ENCODE measurements around the gene EXOC6B.

- TF ChIP-seq RFX5 (IDR thresholded peaks at IDR 0.05; ENCODE audit: borderline replicate concordance, low read depth, low read length) (no peak), CHD2 (IDR thresholded peaks at IDR 0.05; ENCODE audit: low read length) (no peak), CTCF (IDR thresholded peaks at IDR 0.05; ENCODE audit: control extremely low read depth in 1 of 3, insufficient read depth in 1 of 3, low read depth in 1 of 3, low read length in 3 of 3) (no peak), SP2 (IDR thresholded peaks at IDR 0.05; ENCODE audit: low read length) (no peak), SP1 (IDR thresholded peaks at IDR 0.05; ENCODE audit: low read depth, low read length) (no peak), BCL11A (IDR thresholded peaks at IDR 0.05; ENCODE audit: low read depth in 2 of 2, low read length in 2 of 2) (no peak), EZH2 (IDR thresholded peaks at IDR 0.05; ENCODE audit: low read depth, low read length, severe bottlenecking) (peak; percentile 58), EP300 (IDR thresholded peaks at IDR 0.05; ENCODE audit: borderline replicate concordance in 1 of 2, low read depth in 2 of 2, low read length in 2 of 2) (no peak), POLR2AphosphoS5 (IDR thresholded peaks at IDR 0.05; ENCODE audit: low read depth, low read length) (no peak), JUN (IDR thresholded peaks at IDR 0.05; ENCODE audit: low read depth, low read length) (no peak), MAFK (IDR thresholded peaks at IDR 0.05; ENCODE audit: low read depth, low read length) (no peak), POLR2A (IDR thresholded peaks at IDR 0.05; ENCODE audit: control extremely low read depth in 1 of 2, low read depth in 2 of 2, low read length in 2 of 2) (no peak), JUND (IDR thresholded peaks at IDR 0.05; ENCODE audit: low read length) (no peak)
- TF ChIP-seq, protein P1, sequence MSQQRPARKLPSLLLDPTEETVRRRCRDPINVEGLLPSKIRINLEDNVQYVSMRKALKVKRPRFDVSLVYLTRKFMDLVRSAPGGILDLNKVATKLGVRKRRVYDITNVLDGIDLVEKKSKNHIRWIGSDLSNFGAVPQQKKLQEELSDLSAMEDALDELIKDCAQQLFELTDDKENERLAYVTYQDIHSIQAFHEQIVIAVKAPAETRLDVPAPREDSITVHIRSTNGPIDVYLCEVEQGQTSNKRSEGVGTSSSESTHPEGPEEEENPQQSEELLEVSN (IDR thresholded peaks at IDR 0.05), result peak; percentile 70
These were observed 678.4 kb downstream of the EXOC6B start, which contains the start of gene CYP26B1 for GRCh38 chr2:72147303-72147971.
